HG03175 (cell line): ENCODE measurements around the gene BEST3.
"Not testable (repeated sequence)": the region's sequence is repeated elsewhere in the genome, so short reads cannot be mapped to it uniquely, and the experiment has no call there.

Experiments used
- ATAC-seq: cut with Tn5 transposase; IDR thresholded peaks from one replicate; pipeline ENCODE4 v1.9.1; 2021; ENCODE audit warnings: mild to moderate bottlenecking, moderate library complexity; ENCODE audit not compliant: unreplicated experiment

The BEST3 gene

DNA sequence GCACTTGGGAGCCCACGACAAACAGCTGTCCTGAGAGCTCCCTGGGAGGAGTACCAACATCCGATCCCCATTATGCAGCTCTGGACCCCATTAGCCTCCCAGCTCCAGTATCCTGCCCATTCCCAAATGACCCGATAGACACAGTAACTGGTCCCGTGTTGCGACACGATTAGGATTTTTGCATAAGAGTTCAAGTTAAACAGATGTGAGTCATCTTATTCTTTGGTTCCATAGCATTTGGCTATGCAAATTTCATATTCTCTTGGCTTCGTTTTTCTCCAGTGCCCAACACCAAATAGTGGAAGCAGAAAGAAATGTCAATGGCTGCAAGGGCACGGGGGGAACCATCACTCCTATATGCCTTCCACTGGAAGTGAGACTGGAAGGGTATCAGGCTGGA lies 45.4 kb downstream of the BEST3 start:
- no peak for ATAC-seq

DNA sequence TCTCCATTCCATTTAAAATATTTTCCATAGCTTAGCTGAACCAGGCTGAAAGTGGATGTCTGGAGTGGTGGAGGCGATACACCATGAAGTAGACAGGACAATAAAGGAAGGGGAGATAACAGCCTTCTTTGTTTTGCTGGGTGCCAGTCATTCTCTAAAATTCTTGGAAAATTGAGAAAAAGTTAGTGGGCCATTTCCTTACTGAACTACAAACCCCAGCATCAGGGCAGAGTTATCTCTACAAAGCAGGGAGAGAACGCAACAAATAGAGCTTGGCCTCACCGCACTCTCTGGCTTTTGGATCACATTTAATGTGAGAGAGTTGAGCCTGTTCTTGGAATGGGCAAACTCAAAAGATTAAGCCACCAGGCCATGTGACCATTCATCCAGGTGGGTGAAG lies 47.2 kb downstream of the BEST3 start:
- no peak for ATAC-seq

DNA sequence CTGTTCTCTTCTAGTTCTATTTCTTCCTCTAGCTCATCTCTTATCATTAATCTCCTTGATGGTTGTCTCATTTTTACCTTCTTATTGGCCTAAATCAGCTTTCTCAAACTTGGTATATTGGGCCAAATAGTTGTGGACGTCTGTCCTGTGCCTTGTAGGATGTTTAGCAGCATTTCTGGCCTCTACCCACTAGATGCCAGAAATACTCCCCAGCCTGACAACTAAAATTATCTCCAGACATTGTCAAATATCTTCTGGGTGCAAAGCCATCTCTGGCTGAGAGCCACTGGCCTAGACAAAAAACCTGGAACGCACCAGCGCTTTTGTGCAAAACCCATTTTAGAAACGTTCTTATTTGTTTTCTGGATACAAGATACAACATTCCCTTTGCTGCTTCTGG lies 49.6 kb downstream of the BEST3 start:
- ATAC-seq, result no peak

DNA sequence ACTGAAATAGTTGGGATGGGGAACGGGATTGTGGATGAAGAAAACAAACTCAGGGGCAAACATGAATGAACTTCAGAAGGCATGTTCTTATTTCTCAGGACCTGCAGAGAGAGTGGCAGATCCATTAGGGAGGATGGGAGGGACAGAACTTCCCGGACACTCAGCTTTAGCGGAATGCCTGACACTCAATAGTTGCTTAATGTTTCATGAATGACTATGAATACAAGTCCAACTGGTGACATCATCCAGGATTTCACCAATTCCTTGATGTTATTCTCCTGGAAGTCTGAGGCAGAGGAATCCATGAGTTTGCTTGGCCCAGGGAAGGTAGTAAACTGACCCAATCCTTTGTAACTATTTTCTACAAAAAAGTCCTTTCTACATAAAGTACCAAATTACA lies 50.6 kb downstream of the BEST3 start:
- ATAC-seq, result no peak

DNA sequence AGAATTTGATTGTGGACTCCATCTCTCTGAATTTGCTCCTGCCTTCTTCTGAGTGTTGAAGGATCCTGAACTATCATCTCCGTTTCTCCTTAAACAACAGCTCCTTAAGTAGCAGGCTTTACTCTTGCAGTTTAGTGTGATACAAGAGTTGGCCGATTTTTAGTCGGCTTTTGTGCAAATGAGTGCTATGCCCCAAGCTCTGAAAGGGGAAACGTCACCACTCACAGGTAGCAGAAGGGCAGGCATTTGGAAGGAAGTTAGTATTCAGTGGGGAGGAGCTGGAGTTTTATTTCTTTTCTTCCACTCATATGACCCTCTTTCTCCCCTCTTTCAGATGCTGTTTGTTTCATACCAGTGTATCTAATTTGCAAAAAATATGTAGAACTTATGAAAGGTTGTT lies 51.9 kb downstream of the BEST3 start:
- no peak for ATAC-seq

DNA sequence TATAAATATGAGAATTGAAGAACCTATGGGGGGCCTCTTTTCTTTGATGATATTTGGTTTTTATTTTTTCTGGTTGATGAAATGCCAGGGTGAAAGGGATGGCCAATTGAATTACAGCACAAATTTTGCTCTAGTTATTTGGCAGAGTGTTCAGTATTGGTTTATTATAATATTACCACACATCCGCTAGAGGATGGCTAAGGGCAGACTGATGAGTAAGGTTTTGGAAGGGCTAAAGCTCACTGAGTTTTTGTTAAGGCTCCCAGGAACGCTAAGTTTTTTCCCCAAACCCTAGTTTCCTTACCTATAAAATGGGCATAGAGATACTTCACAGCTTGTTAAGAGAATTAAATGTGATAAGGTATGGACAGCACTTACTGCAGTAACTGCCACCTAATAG lies 54.1 kb downstream of the BEST3 start:
- no peak for ATAC-seq

DNA sequence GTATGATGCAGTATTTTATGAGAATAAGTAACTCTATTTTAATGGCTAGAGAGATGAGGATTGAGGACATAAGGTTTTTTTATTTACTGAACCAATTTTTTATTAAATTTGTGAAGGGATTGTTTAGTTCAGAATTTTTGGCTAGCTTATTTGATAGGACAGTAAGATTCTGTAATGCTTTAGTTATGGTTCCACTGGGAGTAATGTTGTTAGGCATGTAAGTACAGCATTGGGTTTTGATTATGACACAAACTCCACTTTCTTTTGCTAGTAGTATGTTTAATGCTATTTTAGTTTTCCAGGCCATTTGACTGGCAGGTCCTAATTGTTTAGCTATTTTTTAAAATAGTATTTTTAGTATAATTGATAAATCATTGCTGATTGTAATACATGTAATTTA lies 54.6 kb downstream of the BEST3 start:
- no peak for ATAC-seq

DNA sequence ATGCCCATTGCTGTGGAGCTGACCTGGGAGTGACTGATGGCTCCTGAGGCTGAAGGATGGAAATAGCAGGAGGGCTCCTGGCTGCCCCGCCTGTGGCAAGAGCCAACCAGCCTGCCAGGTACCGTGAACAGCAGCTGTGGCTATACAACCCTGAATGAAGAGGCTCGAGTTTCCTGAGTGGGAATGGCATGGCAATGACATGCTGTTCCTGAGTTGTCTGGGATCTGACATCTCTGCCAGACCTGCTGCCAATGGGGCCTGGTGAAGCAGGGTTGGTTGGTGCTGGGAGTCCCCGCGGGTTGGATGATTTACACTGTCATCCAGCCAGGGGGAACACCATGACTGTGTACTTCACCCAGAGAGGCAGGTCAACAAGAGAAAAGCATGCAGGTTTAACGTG lies 56.6 kb downstream of the BEST3 start:
- no peak for ATAC-seq

DNA sequence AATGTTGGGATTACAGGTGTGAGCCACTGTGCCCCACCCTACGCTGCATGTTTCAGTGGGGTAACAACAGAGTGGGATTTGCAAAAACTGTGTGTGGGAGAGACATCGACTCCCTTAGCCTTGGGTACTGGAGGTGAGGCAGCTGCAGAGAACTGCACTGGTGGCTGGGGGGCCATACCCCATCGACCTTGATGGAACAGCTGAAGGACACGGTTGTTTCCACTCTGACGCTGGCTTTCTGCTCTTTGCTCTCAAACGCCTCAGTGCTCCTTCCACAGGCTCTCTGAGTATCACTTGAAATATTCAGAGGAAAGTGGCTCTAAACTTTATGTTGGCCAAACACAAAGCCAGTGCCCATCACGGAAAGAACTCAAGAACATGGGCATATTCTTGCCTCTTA lies 57.6 kb downstream of the BEST3 start:
- ATAC-seq, result no peak

DNA sequence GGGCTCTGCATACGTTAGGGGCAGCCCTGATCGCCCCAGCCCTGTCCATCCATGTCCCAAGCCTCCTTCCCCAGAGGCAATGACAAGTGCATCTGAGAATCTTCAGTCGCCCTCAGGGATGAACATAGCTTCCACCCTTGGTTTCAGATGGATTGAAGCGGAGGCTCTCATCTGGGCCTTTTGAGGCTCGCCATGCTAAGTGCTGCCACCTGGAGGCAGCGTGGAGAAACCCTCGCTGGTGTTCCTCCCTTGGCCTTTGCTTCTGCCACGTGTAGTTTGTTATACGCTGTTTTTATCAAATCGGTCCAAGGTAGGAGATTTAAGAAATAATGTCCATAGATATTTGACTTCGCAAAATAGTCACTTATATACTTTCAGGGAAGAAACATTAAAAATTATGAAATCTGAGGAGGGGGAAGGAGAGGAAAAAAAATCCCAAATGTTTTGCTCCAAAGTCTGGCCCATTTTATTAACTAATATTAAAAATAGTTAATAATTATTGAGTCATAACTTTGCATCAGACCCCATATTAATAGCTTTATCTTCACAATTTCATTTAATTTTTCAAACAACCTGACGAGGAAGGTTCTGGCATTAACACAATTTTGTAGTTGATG lies 59.6 kb downstream of the BEST3 start:
- peak; percentile 83 for ATAC-seq

DNA sequence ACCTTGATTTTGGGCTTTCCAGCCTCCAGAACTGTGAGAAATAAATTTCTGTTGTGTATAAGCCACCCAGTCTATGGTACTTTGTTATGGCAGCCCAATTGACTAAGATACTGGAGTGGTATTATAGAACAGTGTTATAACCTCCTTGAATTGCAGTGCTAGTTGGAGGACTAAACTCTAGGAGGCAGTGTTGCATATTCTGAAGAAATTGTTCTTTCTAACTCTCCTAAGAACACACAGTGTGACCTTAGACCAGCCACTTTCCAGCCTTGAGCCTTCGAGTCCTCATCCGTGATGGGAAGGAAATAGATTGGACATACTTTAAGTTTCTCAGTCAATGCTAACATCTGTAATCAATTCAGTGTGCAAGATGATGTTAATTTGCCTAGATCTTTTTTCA lies 66.0 kb downstream of the BEST3 start:
- no peak for ATAC-seq

DNA sequence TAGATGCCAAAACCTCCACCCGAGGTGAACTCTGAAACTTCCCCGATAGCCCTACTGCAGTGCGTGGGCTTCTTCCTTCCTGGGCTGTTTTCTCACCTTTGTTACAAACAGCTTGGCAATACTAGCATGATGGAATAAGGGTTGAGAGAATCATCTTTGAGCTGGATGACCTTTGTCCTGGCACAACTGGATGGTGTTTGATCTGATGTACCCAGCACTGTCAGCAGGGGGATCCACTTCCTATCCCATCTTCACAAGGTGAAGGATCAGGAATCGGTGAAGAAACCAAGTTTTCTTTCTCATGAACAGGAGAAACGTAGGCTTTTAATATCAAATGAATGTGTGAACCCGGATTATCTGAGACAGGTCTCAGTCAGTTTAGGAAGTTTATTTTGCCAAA lies 68.9 kb downstream of the BEST3 start:
- no peak for ATAC-seq

DNA sequence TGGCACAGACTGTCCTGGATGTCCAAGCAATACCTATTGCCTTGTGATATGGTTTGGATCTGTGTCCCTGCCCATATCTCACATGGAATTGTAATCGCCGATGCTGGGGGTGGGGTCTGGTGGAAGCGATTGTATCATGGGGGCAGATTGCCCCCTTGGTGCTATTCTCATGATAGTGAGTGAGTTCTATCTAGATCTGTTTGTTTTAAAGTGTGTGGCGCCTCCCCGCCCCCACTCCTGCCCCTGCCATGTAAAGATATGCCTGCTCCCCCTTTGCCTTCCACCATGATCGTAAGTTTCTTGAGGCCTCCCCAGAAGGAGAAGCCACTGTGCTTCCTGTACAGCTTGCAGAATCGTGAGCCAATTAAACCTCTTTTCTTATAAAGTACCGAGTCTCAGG lies 71.6 kb downstream of the BEST3 start:
- ATAC-seq, result no peak

DNA sequence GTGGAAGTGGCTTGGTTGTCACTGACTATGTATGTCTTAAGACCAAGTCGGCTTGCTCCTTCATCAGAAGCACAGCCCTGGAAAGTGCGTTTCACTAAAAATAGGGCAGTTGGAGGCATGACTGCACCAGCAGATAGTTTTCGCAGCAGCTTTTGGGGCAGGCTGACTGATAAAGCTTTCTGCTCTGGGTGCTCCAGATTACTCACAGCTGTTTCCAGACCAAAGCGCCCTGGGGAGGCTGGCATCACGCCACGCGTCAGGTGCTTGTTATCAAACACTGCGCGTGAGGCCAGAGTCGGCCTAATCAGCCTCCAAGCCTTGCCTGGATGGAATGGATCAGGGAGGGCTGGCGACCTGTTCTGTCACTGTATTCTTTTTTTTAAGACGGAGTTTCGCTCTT lies 75.1 kb downstream of the BEST3 start:
- no peak for ATAC-seq

DNA sequence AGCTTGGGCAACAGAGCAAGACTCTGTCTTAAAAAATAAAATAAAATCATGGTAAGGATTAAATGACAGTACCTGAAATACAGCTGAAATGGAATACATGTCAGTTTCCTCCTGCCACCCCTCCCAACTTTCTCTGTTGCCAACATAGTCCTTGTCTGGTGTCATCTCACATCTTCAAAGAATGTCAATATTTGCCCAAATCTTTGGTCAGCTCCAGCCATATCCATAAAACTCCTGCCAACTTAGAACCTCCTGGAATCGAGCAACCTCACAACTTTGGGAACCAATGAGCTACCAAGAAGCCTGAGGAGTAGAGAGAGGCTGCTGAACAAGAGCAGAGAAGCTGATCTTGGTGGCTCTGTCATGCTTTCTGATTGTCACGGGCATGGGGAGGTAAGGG lies 77.6 kb downstream of the BEST3 start:
- no peak for ATAC-seq

DNA sequence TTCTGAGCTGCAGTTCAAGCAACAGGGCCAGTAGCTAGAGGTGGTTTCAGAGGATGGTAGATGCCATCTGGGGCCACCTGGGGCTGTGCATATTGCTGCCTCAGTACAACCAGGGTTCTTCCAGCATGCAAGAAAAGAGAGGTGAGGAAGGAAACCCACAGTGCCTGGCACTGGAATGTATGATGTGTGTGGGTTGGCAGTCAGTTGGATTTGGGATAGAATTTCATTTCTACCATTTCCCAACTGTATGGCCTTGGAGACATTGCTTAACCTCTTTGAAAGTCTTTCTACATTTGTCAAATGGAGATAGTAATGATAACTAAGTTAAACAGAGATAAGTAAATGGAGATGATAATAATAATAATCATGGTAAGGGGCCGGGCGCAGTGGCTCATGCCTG lies 78.2 kb downstream of the BEST3 start:
- no peak for ATAC-seq

DNA sequence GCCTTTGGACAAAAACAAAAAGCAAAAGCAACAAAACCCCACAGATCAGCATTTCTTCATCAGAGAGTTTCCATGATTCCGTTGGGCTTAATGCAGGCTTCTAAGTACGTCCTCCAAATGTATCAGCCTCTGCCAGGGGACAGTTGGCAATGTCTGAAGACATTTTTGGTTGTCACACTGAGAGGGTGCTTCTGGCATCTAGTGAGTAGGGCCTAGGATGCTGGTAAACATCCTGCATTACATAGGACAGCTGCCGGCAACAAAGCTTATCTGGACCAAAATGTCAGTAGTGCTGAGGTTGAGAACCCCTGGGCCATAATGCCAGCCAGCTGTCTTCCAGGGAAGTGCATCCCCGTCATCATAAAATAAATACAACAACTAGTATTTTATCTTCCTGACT lies 79.0 kb downstream of the BEST3 start:
- ATAC-seq, result no peak

DNA sequence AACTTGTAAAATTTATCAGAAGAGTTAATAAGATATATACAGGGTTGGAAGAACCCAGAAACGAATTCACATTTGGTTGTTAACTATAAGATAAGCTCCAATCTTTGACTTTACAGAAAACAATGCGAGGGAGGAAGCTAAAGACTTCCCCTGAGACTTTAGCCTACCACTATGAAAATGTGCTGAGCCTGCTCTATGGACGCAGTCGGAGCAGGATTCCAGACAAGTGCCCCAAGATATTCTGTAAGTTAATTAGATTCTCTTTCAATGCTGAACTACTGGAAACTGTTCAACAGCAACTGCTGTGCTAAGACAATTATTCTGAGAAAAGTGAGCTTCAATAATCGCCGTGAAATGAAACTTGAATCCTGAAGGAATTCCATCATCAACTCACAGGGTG lies 80.1 kb downstream of the BEST3 start:
- no peak for ATAC-seq

DNA sequence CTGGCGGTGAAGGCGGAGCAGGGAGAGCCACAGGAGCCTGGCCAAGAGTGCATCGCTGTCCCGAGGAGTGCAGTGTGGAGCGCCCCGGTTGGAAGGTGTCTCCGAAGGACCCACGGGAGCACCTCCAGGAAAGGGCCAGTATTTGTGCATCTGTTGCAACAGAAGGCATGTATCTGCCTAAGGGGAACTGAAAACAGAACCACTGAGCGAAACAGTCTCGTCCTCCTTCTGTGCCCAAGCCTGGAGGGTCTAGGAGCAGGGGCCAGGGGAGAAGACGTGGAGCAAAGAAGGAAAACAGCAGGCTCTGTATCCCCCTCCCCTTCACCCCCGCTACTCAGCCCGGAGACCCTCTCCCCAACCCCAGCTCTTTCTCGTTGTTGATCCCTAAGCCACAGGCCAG lies 83.1 kb downstream of the BEST3 start:
- ATAC-seq, result no peak

DNA sequence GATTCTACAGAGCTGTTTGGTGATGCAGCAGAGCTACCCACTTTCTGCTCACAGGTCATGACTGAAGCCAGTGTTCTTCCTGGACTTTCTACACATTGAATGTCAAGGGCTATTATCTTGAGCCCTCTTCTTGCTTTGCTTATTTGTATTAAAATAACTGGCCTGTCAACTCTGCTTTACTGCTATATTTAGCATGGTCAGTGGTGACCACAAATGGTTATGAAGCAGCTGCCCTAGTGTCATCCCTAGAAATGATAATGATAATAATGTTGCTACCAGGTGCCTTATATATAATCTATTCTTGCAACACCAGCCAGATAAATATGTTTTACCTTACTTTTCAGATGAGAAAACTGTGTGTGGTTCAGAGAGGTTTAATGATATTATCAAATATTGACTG lies 85.8 kb downstream of the BEST3 start:
- no peak for ATAC-seq

DNA sequence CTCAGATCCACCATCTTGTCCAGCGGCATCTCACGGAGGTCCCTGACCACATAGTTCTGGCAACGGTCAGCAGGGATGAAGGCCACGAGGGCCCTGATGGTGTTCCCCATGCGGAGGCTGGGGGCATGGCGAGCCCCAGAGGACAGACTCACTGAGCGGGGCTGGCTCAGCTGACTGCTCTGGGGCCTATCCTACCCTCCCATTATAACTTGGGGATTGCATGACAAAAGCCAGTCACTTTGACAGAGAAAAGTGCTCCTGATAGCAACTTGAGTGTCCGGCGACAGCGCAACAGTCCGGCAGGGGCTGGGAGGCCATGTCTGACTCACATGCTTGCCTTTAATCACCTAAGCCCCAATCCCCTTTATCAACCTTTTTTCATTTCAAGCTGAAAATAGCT lies 88.4 kb downstream of the BEST3 start, which contains the start of gene LRRC10:
LRRC10 (minus strand) TSS at position 179 of the 400 bp plus-strand sequence; CDS start at position 110, 69 bp downstream.
- no peak for ATAC-seq

DNA sequence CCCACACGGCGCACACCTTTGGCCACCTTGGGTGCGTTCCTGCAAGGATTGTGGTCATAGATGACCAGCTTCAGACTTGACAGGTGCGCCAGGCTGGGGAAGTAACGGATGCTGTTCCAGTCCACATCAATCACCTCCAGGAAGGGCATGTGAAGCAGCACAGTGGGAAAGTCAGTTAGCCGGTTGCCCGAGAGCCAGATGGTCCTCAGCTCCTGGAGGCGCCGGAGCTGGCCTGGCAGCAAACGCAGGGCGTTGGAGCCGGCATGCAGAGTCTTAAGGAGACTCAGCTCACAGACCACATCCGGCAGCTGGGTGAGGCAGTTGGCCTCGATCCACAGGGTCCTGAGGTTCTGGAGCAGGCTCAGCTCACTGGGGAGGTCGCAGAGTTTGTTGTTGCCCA lies 89.0 kb downstream of the BEST3 start:
- ATAC-seq, result no peak

DNA sequence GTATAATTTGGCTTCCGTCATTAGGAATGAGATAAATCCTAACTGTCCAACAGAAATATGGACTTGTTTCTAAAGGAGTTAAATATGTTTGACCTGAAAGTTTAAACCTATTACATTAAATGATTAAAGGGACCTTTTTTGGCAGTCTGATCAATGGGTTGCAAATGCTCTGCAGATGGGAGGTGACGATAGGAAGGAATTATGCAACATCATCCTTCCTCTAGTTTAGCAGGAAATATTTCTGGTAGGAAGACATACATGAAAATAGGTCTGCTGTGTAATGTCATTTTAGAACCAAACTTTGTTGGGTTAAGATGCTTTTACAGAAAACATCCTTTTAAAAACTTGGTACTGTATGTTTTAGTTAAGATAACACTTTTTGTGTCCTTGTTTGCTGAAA lies 91.0 kb downstream of the BEST3 start:
- no peak for ATAC-seq

DNA sequence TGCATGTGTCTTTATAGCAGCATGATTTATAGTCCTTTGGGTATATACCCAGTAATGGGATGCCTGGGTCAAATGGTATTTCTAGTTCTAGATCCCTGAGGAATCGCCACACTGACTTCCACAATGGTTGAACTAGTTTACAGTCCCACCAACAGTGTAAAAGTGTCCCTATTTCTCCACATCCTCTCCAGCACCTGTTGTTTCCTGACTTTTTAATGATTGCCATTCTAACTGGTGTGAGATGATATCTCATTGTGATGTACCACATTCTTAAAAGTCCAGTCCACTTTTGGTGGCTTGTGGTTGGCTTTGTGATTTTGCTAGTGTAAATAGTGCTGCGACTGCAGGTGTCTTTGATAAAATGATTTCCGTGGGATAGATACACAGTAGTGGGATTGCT lies 94.8 kb downstream of the BEST3 start:
- not testable (repeated sequence) for ATAC-seq
